ENCODE measurements around the gene FRA10AC1. TPM values are rescaled to one million over a fixed set of nuclear protein-coding genes. Genes with fewer than 3 reads are reported as not detected.

Gene FRA10AC1
- total RNA-seq, 1 donor from 2014 or later: 3.7 TPM

DNA sequence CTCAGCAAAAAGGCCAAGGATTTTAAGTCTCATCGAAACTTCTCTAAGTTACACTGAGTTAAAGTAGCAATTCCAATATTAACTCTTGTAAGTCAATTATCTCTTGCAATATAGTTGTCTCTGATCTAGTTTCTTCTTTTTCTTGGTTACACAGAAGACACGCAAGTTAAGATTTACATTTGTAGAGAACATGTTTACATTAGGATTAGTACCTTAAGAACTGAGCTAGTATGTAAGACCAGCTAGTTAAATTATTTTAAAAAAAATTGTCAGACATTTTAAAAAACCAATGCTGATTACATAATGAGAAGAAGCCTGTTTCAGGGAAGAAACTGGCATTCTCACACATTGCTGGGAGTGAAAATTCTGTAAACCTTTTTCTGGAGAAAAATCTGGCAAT, 31.4 kb downstream of the FRA10AC1 start:
- TF ChIP-seq, protein P1, sequence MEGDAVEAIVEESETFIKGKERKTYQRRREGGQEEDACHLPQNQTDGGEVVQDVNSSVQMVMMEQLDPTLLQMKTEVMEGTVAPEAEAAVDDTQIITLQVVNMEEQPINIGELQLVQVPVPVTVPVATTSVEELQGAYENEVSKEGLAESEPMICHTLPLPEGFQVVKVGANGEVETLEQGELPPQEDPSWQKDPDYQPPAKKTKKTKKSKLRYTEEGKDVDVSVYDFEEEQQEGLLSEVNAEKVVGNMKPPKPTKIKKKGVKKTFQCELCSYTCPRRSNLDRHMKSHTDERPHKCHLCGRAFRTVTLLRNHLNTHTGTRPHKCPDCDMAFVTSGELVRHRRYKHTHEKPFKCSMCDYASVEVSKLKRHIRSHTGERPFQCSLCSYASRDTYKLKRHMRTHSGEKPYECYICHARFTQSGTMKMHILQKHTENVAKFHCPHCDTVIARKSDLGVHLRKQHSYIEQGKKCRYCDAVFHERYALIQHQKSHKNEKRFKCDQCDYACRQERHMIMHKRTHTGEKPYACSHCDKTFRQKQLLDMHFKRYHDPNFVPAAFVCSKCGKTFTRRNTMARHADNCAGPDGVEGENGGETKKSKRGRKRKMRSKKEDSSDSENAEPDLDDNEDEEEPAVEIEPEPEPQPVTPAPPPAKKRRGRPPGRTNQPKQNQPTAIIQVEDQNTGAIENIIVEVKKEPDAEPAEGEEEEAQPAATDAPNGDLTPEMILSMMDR (conservative IDR thresholded peaks at IDR 0.05; ENCODE audit: low read depth, low read length): no peak
- no peak for DNase-seq (ENCODE audit: low read depth)
- no peak overlapping the region for H3K4me3 ChIP-seq (ENCODE audit: low read depth, low read length)

DNA sequence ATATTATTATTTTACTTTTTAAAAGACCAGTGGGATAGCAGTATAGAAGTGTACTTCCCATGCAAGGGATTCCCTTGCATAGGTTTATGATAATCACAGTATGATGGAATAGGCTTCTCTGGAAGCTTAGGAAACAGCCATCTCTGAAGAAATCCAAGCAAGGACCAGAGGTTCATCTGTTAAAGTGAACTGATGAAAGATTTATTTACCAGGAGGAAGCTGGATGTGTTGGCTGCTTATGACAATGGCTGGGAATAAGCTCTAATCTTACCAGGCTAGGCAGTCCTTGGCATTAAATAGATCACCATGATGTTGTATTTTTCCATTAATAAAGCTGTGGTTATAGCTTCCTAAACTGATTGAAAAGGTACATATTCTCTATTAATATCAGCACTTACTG, 32.0 kb downstream of the FRA10AC1 start:
- DNase-seq (ENCODE audit: low read depth): no peak
- H3K4me3 ChIP-seq (ENCODE audit: low read depth, low read length): no peak overlapping the region
- TF ChIP-seq, protein P1 (conservative IDR thresholded peaks at IDR 0.05; ENCODE audit: low read depth, low read length): no peak

DNA sequence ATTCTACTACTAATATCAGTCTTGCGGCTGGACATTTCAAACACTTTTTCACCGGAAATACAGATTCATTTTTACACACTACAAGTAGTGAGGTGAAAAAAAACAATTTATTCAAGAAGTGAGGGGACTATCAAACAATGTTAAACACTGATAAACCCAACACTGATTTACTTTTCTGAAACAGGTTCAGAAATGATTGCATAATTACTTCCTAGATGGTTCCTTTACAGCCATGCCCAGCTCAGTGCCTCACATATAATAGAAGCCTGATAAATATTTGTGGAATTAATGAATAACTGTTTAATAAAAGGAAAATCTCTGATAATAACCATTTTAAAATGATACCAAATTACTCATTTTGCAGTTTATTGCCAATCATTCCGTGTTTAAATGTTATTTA, 34.6 kb downstream of the FRA10AC1 start:
- DNase-seq (ENCODE audit: low read depth): no peak
- TF ChIP-seq, protein P1 (conservative IDR thresholded peaks at IDR 0.05; ENCODE audit: low read depth, low read length): no peak
- H3K4me3 ChIP-seq (ENCODE audit: low read depth, low read length): no peak overlapping the region

DNA sequence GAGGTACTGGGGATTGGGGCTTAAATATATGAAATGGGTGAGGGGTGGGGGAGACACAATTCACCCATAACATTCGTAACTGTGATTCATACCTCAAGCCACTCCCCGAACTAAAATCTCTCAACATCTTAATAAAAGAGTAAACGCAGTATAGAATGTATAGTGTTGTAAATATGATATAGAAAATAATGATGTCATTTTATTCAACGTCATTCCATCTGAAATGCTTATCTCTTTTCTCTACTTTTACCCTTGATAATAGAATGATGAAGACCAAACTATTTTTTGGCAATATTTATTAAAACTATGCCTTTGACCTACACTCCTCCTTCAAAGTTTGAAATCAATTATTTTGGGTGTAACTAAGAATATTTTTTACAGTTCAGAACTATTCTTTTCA, 36.4 kb downstream of the FRA10AC1 start:
- H3K4me3 ChIP-seq (ENCODE audit: low read depth, low read length): no peak overlapping the region
- TF ChIP-seq, protein P1 (conservative IDR thresholded peaks at IDR 0.05; ENCODE audit: low read depth, low read length): no peak
- DNase-seq (ENCODE audit: low read depth): no peak

DNA sequence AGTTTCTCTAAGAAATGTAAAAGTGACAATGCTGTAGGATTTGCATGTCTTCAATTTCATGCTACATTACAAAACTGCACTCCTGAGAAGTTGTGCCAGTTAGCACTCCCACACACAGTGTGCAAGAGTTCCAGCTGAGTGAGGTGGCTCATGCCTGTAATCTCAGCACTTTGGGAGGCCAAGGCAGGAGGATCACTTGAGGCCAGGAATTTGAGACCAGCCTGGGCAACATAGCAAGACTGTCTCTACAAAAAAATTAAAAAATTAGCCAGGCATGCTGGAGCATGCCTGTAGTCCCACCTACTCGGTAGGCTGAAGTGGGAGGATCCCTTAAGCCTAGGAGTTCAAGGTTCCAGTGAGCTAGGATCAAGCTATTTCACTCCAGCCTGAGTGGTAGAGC, 44.6 kb downstream of the FRA10AC1 start:
- no peak for DNase-seq (ENCODE audit: low read depth)
- H3K4me3 ChIP-seq (ENCODE audit: low read depth, low read length): no peak overlapping the region
- TF ChIP-seq, protein P1 (conservative IDR thresholded peaks at IDR 0.05; ENCODE audit: low read depth, low read length): no peak

DNA sequence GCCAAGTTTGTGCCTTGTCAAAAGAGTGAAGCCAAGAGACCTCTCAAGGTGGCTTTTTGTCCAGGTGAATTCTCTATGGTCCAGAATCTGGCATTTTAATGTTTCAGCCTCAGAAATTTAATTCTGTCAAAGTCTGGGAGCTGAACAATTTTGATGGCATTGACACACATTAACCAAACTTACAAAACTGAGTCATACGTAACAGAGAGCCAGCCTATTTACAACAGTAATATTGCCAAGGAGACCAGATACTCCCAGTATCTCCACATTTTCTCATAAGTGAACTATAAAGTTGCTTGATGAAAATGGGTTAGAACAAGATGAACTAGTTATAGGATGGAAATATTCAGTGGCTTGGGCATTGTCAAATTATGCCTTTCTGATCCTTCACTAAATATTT, 46.2 kb downstream of the FRA10AC1 start:
- H3K4me3 ChIP-seq (ENCODE audit: low read depth, low read length): no peak overlapping the region
- TF ChIP-seq, protein P1 (conservative IDR thresholded peaks at IDR 0.05; ENCODE audit: low read depth, low read length): no peak
- peak; percentile 6 for DNase-seq (ENCODE audit: low read depth)

DNA sequence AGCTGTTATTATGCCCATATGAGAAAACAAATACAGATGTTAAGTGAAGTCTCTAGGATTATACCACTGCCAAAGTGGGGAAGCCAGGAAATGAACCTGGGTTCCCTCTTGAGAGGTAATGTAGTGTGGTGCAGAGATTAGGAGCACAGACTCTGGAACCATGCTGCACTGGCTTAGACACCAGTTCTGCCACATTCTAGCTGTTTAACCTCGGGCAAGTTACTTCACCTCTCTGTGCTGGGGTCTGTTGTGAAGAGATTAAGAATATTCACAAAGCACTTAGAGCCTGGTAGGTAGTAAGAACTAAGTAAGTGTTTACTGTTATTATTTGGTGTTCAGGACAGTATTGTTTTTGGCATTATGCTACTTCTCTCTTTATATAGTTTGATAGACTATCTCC, 48.2 kb downstream of the FRA10AC1 start:
- H3K4me3 ChIP-seq (ENCODE audit: low read depth, low read length): no peak overlapping the region
- TF ChIP-seq, protein P1 (conservative IDR thresholded peaks at IDR 0.05; ENCODE audit: low read depth, low read length): no peak
- DNase-seq (ENCODE audit: low read depth): no peak
